Stimulated activated CD8-positive, alpha-beta memory T cell treated with anti-CD3 and anti-CD28 coated beads, Interleukin-15, amount 100 ng/mL, for 48 hours (primary cell): ENCODE data around the gene PBLD.

ENCODE experiments used
- DNase-seq, 2 donors: peaks; one replicate each; pipeline ENCODE4 v3.0.0-alpha.2; 2020; ENCODE audit warnings: low read depth in 2 of 2

PBLD gene

GRCh38 chr10:68332259-68333057 is at the start of gene PBLD:
Gene PBLD (minus strand): TSS chr10:68332928. CDS start chr10:68306844, 26,084 bp downstream.
- DNase-seq = peak; percentile 34 to 36

GRCh38 chr10:68371604-68372003 is 38.9 kb upstream of the PBLD start:
- no peak for DNase-seq

GRCh38 chr10:68367121-68367520 is 34.4 kb upstream of the PBLD start:
- DNase-seq = no peak

- DNase-seq = no peak
These were observed 33.9 kb upstream of the PBLD start for GRCh38 chr10:68366600-68366999.

- no peak for DNase-seq
These were observed 32.9 kb upstream of the PBLD start for GRCh38 chr10:68365611-68366010.

- no peak for DNase-seq
These were observed 31.6 kb upstream of the PBLD start for GRCh38 chr10:68364101-68364886.

- DNase-seq = no peak
These were observed 29.9 kb upstream of the PBLD start for GRCh38 chr10:68362590-68362989.

GRCh38 chr10:68359189-68359588 is 26.5 kb upstream of the PBLD start:
- no peak for DNase-seq

- no peak for DNase-seq
These were observed 20.8 kb upstream of the PBLD start for GRCh38 chr10:68353537-68353936.

- no peak for DNase-seq
These were observed 15.6 kb upstream of the PBLD start for GRCh38 chr10:68348265-68348741.

- no peak for DNase-seq
These were observed 14.0 kb upstream of the PBLD start for GRCh38 chr10:68346774-68347173.

- no peak for DNase-seq
These were observed 12.9 kb upstream of the PBLD start for GRCh38 chr10:68345621-68346020.

- DNase-seq = no peak
These were observed 10.3 kb upstream of the PBLD start for GRCh38 chr10:68342909-68343516.

- no peak for DNase-seq
These were observed 7.8 kb upstream of the PBLD start for GRCh38 chr10:68340358-68341080.

- no peak for DNase-seq
These were observed 4.1 kb upstream of the PBLD start for GRCh38 chr10:68336754-68337351.

GRCh38 chr10:68334672-68335467 is 2.1 kb upstream of the PBLD start:
- no peak for DNase-seq

- no peak for DNase-seq
These were observed 1.0 kb upstream of the PBLD start for GRCh38 chr10:68333440-68334431.

GRCh38 chr10:68333058-68333395 is 299 bp upstream of the PBLD start:
- DNase-seq = no peak
